DND-41 (cell line): ENCODE data around the gene MAP3K7CL.

Source experiments
- ATAC-seq: fragments of 200-7000 bp; cut with Tn5 transposase; 3 replicates; pipeline ENCODE4 v1.9.1; 2021; ENCODE audit warnings: low read depth; ENCODE audit not compliant: insufficient read depth
- DNase-seq: peaks from one replicate; pipeline ENCODE4 v3.0.0-alpha.2; 2020
- H2AFZ ChIP-seq: 2 replicates; pipeline ENCODE4 v1.6.0; 2012; ENCODE audit warnings: low read depth, low read length
- H3K27ac ChIP-seq: 2 replicates; pipeline ENCODE4 v1.5.1; 2012; ENCODE audit warnings: low read length, inconsistent platforms
- H3K27me3 ChIP-seq: fragments of 200-600 bp; sonication (generic); 2 replicates; pipeline ENCODE4 v1.6.0; 2012; ENCODE audit warnings: low read length, mild to moderate bottlenecking, inconsistent platforms; ENCODE audit not compliant: insufficient read depth, poor library complexity
- H3K36me3 ChIP-seq: 2 replicates; pipeline ENCODE4 v1.5.1; 2012; ENCODE audit warnings: low read length, inconsistent platforms; ENCODE audit not compliant: insufficient read depth
- H3K4me1 ChIP-seq: 2 replicates; pipeline ENCODE4 v1.5.1; 2012; ENCODE audit warnings: mild to moderate bottlenecking, low read length; ENCODE audit not compliant: insufficient read depth
- H3K4me2 ChIP-seq: 2 replicates; pipeline ENCODE4 v1.6.0; 2012; ENCODE audit warnings: mild to moderate bottlenecking, moderate library complexity, low read length, inconsistent platforms; ENCODE audit not compliant: insufficient read depth
- H3K4me3 ChIP-seq, 2 experiments: fragments of 200-600 bp in 1 of 2; shearing (Covaris generic) in 1 of 2; 2 replicates each; pipeline ENCODE4 v1.5.1; 2012 to 2016; ENCODE audit warnings: inconsistent platforms in 2 of 2, low read length in 2 of 2, mild to moderate bottlenecking in 2 of 2, low read depth in 1 of 2, moderate library complexity in 1 of 2
- H3K79me2 ChIP-seq: 2 replicates; pipeline ENCODE4 v1.6.0; 2012; ENCODE audit warnings: low read length, inconsistent platforms; ENCODE audit not compliant: insufficient read depth
- H3K9ac ChIP-seq: 2 replicates; pipeline ENCODE4 v1.6.0; 2012; ENCODE audit warnings: low read depth, mild to moderate bottlenecking, inconsistent platforms, low read length, moderate library complexity
- H3K9me3 ChIP-seq: 2 replicates; pipeline ENCODE4 v1.5.1; 2012; ENCODE audit warnings: low read length, moderate library complexity, mild to moderate bottlenecking, inconsistent platforms; ENCODE audit not compliant: insufficient read depth, severe bottlenecking
- H4K20me1 ChIP-seq: 2 replicates; pipeline ENCODE4 v1.6.0; 2012; ENCODE audit warnings: low read length; ENCODE audit not compliant: insufficient read depth
- EZH2 ChIP-seq: IDR thresholded peaks from 3 replicates; pipeline ENCODE4 v1.6.1; 2012; ENCODE audit warnings: borderline replicate concordance, low read depth, mild to moderate bottlenecking, moderate library complexity, low read length, inconsistent platforms; ENCODE audit not compliant: severe bottlenecking
- TF ChIP-seq, protein P1 (sequence below): IDR thresholded peaks from 2 replicates; pipeline ENCODE4 v1.5.1; 2012; ENCODE audit warnings: borderline replicate concordance, low read length, moderate library complexity, mild to moderate bottlenecking; ENCODE audit not compliant: poor library complexity, severe bottlenecking; ENCODE audit errors: extremely low read depth

Gene MAP3K7CL

DNA sequence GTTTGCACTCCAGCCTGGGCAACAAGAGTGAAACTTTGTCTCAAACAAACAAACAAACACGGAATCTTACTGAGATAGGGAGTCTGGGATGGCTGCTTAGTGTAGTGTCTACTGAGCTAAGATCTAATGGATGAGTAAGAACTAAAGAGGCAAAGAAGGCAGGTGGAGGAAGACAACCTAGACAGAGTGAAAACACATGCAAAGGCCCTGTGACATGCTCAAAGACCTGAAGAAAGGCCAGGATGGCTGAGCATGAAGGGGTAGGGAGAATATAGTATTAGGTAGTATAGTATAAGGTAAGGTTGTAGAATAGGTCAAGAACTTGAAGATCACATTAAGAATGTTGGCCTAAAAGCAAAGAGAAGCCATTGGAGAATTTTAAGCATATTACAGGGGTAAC is 49.1 kb downstream of the MAP3K7CL start:
- Histone ChIP-seq H2AFZ (no peak overlapping the region), H4K20me1 (no peaks in the 10 kb centered on the region), H3K27me3 (no peaks in the 10 kb centered on the region), H3K9me3 (no peaks in the 10 kb centered on the region), H3K4me1 (no peaks in the 10 kb centered on the region), H3K36me3 (no peaks in the 10 kb centered on the region), H3K9ac (no peak overlapping the region), H3K4me3 (no peak overlapping the region), H3K79me2 (no peaks in the 10 kb centered on the region), H3K4me2 (no peak overlapping the region), H3K27ac (no peak overlapping the region)
- no peak for DNase-seq
- TF ChIP-seq, protein P1, sequence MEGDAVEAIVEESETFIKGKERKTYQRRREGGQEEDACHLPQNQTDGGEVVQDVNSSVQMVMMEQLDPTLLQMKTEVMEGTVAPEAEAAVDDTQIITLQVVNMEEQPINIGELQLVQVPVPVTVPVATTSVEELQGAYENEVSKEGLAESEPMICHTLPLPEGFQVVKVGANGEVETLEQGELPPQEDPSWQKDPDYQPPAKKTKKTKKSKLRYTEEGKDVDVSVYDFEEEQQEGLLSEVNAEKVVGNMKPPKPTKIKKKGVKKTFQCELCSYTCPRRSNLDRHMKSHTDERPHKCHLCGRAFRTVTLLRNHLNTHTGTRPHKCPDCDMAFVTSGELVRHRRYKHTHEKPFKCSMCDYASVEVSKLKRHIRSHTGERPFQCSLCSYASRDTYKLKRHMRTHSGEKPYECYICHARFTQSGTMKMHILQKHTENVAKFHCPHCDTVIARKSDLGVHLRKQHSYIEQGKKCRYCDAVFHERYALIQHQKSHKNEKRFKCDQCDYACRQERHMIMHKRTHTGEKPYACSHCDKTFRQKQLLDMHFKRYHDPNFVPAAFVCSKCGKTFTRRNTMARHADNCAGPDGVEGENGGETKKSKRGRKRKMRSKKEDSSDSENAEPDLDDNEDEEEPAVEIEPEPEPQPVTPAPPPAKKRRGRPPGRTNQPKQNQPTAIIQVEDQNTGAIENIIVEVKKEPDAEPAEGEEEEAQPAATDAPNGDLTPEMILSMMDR, result no peak
- TF ChIP-seq EZH2, result no peak
- no peak for ATAC-seq

GRCh38 chr21:29181799-29182470 is 51.5 kb downstream of the MAP3K7CL start:
- Histone ChIP-seq H3K9ac (no peak overlapping the region), H3K27ac (no peak overlapping the region), H2AFZ (no peak overlapping the region), H3K36me3 (no peaks in the 10 kb centered on the region), H3K27me3 (no peaks in the 10 kb centered on the region), H3K79me2 (no peaks in the 10 kb centered on the region), H3K9me3 (no peaks in the 10 kb centered on the region), H3K4me3 (no peak overlapping the region), H4K20me1 (no peaks in the 10 kb centered on the region), H3K4me1 (no peaks in the 10 kb centered on the region), H3K4me2 (no peak overlapping the region)
- ATAC-seq, result no peak
- TF ChIP-seq EZH2, result no peak
- TF ChIP-seq, protein P1, result no peak
- no peak for DNase-seq

GRCh38 chr21:29182691-29183092 is 52.2 kb downstream of the MAP3K7CL start:
- no peaks in the 10 kb centered on the region for H3K36me3 ChIP-seq
- H3K4me2 ChIP-seq, result no peak overlapping the region
- H3K27ac ChIP-seq, result no peak overlapping the region
- H3K79me2 ChIP-seq, result no peaks in the 10 kb centered on the region
- no peak for ATAC-seq
- TF ChIP-seq EZH2, result no peak
- H3K4me1 ChIP-seq, result no peaks in the 10 kb centered on the region
- DNase-seq, result no peak
- no peak overlapping the region for H3K9ac ChIP-seq
- no peaks in the 10 kb centered on the region for H3K27me3 ChIP-seq
- H4K20me1 ChIP-seq, result no peaks in the 10 kb centered on the region
- no peak overlapping the region for H3K4me3 ChIP-seq
- no peaks in the 10 kb centered on the region for H3K9me3 ChIP-seq
- H2AFZ ChIP-seq, result no peak overlapping the region

DNA sequence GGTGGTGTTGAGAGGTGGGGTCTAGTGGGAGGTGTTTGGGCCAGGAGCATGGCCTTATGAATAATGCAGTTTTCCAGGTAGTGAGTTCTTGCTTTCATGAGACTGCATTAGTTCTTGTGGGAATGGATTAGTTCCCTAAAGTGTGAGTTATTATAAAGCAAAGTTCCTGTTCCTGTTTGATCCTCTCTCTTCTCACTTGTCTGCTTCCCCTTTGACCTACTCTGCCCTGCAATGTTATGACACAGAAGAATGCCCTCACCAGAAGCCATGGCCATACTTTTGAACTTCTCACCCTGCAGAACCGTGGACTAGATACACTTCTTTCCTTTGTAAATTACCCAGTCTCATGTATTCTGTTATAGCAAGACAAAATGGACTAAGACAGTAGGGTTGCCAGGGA is 53.6 kb downstream of the MAP3K7CL start:
- ATAC-seq (no peak), DNase-seq (no peak)
- no peaks in the 10 kb centered on the region for H3K9me3 ChIP-seq
- TF ChIP-seq, protein P1, result no peak
- TF ChIP-seq EZH2, result no peak
- H3K9ac ChIP-seq, result no peak overlapping the region
- no peaks in the 10 kb centered on the region for H3K27me3 ChIP-seq
- no peak overlapping the region for H3K4me2 ChIP-seq
- H3K4me3 ChIP-seq, result no peak overlapping the region
- no peaks in the 10 kb centered on the region for H3K36me3 ChIP-seq
- no peak overlapping the region for H3K27ac ChIP-seq
- no peak overlapping the region for H2AFZ ChIP-seq
- H3K79me2 ChIP-seq, result no peaks in the 10 kb centered on the region
- no peaks in the 10 kb centered on the region for H3K4me1 ChIP-seq
- no peaks in the 10 kb centered on the region for H4K20me1 ChIP-seq
